Measurements from ENCODE around the gene ARCN1.

The ARCN1 gene

GRCh38 chr11:118572061-118572980 is at the start of gene ARCN1:
Gene ARCN1 (plus strand): TSS chr11:118572409. CDS start chr11:118572548, 139 bp downstream.
- DNase-seq (ENCODE audit: low spot score), result peak; percentile 77

- no peak for DNase-seq (ENCODE audit: low spot score)
Measured at GRCh38 chr11:118522571-118523072, 49.6 kb upstream of the ARCN1 start.

- DNase-seq (ENCODE audit: low spot score), result no peak
Measured at GRCh38 chr11:118524356-118524755, 47.9 kb upstream of the ARCN1 start.

GRCh38 chr11:118524757-118525470 is 47.3 kb upstream of the ARCN1 start:
- no peak for DNase-seq (ENCODE audit: low spot score)

GRCh38 chr11:118526688-118527087 is 45.5 kb upstream of the ARCN1 start:
- DNase-seq (ENCODE audit: low spot score), result no peak

GRCh38 chr11:118527109-118527508 is 45.1 kb upstream of the ARCN1 start, which contains the start of gene TTC36:
Gene TTC36 (plus strand): TSS chr11:118527474. CDS start chr11:118527495, 21 bp downstream.
- DNase-seq (ENCODE audit: low spot score), result no peak

GRCh38 chr11:118528511-118528910 is 43.7 kb upstream of the ARCN1 start:
- no peak for DNase-seq (ENCODE audit: low spot score)

- no peak for DNase-seq (ENCODE audit: low spot score)
Measured at GRCh38 chr11:118529584-118530175, 42.5 kb upstream of the ARCN1 start.

- DNase-seq (ENCODE audit: low spot score), result no peak
Measured at GRCh38 chr11:118530180-118530682, 42.0 kb upstream of the ARCN1 start.

GRCh38 chr11:118530683-118531596 is 41.3 kb upstream of the ARCN1 start, which contains the start of gene TMEM25:
Gene TMEM25 (plus strand): TSS chr11:118531192. CDS start chr11:118531802, 610 bp downstream.
- peak; percentile 73 for DNase-seq (ENCODE audit: low spot score)

- no peak for DNase-seq (ENCODE audit: low spot score)
Measured at GRCh38 chr11:118531597-118532084, 40.6 kb upstream of the ARCN1 start.

GRCh38 chr11:118532091-118532490 is 40.1 kb upstream of the ARCN1 start:
- DNase-seq (ENCODE audit: low spot score), result no peak

GRCh38 chr11:118532852-118533768 is 39.1 kb upstream of the ARCN1 start:
- no peak for DNase-seq (ENCODE audit: low spot score)

- DNase-seq (ENCODE audit: low spot score), result no peak
Measured at GRCh38 chr11:118533769-118534729, 38.2 kb upstream of the ARCN1 start.

GRCh38 chr11:118535261-118535660 is 36.9 kb upstream of the ARCN1 start:
- DNase-seq (ENCODE audit: low spot score), result no peak

GRCh38 chr11:118536726-118537125 is 35.5 kb upstream of the ARCN1 start:
- DNase-seq (ENCODE audit: low spot score), result no peak

GRCh38 chr11:118537409-118537980 is 34.7 kb upstream of the ARCN1 start:
- no peak for DNase-seq (ENCODE audit: low spot score)

- DNase-seq (ENCODE audit: low spot score), result no peak
Measured at GRCh38 chr11:118544010-118544646, 28.1 kb upstream of the ARCN1 start.
